Measurements from ENCODE around the gene RAMACL. TPM values are rescaled to one million over a fixed set of nuclear protein-coding genes. Genes with fewer than 3 reads are reported as not detected.

RAMACL gene
- total and polyA plus RNA-seq, 2 of the 13 experiments (the other 11 are each of a cell fraction or from before 2014, with no cell fraction given), result 0.09 to 0.29 TPM

GRCh38 chr6:166614589-166614988 lies 28.1 kb upstream of the RAMACL start (continued):
- TF ChIP-seq RNF219 (CRISPR knock-in tag; IDR thresholded peaks at IDR 0.05) (no peak), KLF12 (CRISPR knock-in tag; IDR thresholded peaks at IDR 0.05; ENCODE audit: borderline replicate concordance) (no peak), ZNF550 (CRISPR knock-in tag; IDR thresholded peaks at IDR 0.05; ENCODE audit: borderline replicate concordance) (no peak), CEBPG (CRISPR knock-in tag; IDR thresholded peaks at IDR 0.05) (no peak), KLF9 (CRISPR knock-in tag; IDR thresholded peaks at IDR 0.05; ENCODE audit: low read depth) (no peak), ZNF24 (IDR thresholded peaks at IDR 0.05) (no peak), TFDP1 (CRISPR knock-in tag; IDR thresholded peaks at IDR 0.05; ENCODE audit: borderline replicate concordance) (no peak), ISX (CRISPR knock-in tag; conservative IDR thresholded peaks at IDR 0.05) (no peak), LRRFIP1 (CRISPR knock-in tag; conservative IDR thresholded peaks at IDR 0.05) (no peak), TFDP2 (CRISPR knock-in tag; IDR thresholded peaks at IDR 0.05) (no peak), ZSCAN12 (CRISPR knock-in tag; IDR thresholded peaks at IDR 0.05) (no peak), ZBED4 (CRISPR knock-in tag; IDR thresholded peaks at IDR 0.05; ENCODE audit: borderline replicate concordance) (no peak)

Data from HepG2 (cell line).